ENCODE measurements around the gene EPHA1. TPM values are rescaled to one million over a fixed set of nuclear protein-coding genes. Genes with fewer than 3 reads are reported as not detected.
"Not testable (repeated sequence)": the region's sequence is repeated elsewhere in the genome, so short reads cannot be mapped to it uniquely, and the experiment has no call there.

The EPHA1 gene
- total RNA-seq, 4 donors from 2014 or later, result 0.17 to 0.23 TPM; not detected in 2

DNA sequence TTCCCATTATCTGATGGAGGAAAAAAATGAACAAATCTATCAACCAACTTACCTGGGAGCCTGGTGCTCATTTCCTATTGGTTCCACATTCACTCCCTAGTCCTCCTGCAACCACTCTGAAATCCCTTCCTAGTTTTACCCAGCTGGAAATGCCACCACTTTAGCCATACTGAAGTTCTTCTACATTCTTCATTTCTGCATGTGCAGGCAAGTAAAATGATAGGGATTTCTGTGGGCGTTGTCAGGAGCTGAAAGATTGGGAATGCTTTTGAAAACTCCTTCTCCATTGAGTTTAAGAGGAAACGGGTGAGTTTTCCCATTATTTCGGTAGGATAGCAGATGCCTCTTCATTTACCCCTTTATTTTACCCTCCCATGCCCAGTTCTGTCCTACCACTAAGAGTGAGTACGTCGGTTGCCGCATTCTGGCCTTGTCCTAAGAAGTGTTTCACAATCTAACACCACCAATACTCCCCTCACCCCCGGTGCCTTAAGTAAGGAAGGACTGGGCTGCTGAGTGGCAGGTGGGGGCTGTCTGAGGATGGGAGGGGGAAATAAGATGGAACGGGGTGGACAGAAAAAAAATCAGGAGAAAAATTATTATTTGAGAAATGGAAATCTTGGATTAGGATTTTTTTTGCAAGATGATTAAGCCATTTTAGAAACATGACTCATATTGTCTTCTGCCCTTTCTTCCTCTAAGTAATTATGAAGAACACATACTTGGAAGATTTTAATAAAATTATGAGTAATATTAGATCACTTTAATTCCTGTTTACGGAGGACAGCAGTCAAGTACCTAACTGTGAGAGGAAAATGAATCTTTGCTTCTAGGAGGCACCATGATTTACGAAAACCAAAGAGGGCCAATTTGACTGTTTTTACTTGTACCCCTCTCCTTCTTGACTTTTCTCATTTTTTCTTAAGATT is 21.4 kb upstream of the EPHA1 start:
- WGBS, result 75% methylated on average over 10 of the region's 10 CpGs
- no peak overlapping the region for H3K4me3 ChIP-seq
- H3K9me3 ChIP-seq, result no peaks in the 10 kb centered on the region
- DNase-seq (ENCODE audit: extremely low spot score), result no peak
- intact Hi-C loops (cut with DNase I), result no loop called here
- no peaks in the 10 kb centered on the region for H3K36me3 ChIP-seq
- H3K4me1 ChIP-seq, result no peaks in the 10 kb centered on the region
- TF ChIP-seq, protein P1, sequence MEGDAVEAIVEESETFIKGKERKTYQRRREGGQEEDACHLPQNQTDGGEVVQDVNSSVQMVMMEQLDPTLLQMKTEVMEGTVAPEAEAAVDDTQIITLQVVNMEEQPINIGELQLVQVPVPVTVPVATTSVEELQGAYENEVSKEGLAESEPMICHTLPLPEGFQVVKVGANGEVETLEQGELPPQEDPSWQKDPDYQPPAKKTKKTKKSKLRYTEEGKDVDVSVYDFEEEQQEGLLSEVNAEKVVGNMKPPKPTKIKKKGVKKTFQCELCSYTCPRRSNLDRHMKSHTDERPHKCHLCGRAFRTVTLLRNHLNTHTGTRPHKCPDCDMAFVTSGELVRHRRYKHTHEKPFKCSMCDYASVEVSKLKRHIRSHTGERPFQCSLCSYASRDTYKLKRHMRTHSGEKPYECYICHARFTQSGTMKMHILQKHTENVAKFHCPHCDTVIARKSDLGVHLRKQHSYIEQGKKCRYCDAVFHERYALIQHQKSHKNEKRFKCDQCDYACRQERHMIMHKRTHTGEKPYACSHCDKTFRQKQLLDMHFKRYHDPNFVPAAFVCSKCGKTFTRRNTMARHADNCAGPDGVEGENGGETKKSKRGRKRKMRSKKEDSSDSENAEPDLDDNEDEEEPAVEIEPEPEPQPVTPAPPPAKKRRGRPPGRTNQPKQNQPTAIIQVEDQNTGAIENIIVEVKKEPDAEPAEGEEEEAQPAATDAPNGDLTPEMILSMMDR (IDR thresholded peaks at IDR 0.05), result no peak
- no peak for TF ChIP-seq POLR2A (IDR thresholded peaks at IDR 0.05; ENCODE audit: low read depth)
- no peak for TF ChIP-seq EP300 (IDR thresholded peaks at IDR 0.05)
- no peak for TF ChIP-seq POLR2AphosphoS5 (IDR thresholded peaks at IDR 0.05)
- H3K27me3 ChIP-seq, result no peaks in the 10 kb centered on the region
- no peak overlapping the region for H3K27ac ChIP-seq (replicated peaks in 1 of 4)

DNA sequence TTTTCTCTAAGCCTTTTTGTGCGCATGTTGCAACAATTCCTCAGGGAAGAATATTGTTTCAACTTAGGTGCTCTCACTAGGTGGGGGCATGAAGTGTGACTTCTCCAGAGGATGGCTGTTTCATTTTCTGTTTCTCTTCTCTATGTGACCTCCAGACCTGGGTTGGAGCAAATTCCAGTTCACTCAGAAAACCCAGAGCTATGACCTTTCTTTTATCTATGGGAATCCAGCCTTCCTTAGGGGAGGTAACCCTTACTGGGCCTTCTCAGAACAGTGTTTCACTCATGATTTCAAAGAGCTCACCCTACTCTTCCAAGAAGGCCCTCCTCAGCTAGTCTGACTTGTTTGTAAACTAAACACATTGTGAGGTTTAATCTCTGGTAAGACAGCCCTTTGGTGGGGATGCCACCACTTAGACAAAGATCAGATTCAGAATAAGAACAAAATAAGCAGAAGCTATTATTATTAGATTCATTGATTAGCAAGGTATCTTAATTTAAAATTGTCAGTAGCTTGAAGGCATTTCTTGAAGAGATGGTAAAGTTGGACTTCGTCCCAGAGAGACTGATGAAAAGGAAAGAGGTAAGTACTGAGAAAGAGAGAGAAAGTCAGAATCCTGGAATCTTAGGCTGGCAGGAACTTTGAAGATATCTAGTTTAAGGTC is 18.0 kb upstream of the EPHA1 start:
- intact Hi-C loops (cut with DNase I), result no loop called here
- 88% methylated on average over 2 of the region's 2 CpGs for WGBS

DNA sequence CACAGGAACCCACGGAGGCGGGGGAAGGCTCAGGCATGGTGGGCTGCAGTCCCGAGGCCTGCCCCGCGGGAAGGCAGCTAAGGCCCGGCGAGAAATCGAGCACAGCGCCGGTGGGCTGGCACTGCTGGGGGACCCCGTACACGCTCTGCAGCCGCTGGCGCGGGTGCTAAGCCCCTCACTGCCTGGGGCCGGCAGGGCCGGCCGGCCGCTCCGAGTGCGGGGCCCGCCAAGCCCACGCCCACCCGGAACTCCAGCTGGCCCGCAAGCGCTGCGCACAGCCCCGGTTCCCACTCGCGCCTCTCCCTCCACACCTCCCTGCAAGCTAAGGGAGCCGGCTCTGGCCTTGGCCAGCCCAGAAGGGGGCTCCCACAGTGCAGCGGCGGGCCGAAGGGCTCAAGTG is 15.8 kb upstream of the EPHA1 start:
- H3K36me3 ChIP-seq; DNase-seq (ENCODE audit: extremely low spot score); H3K4me1 ChIP-seq; H3K27me3 ChIP-seq; H3K9me3 ChIP-seq; intact Hi-C loops (cut with DNase I); H3K4me3 ChIP-seq; H3K27ac ChIP-seq (replicated peaks in 1 of 4): not testable (repeated sequence)
- 97% methylated on average over 18 of the region's 34 CpGs for WGBS

More for the DNA sequence above, 18.0 kb upstream of the EPHA1 start:
- H3K27ac ChIP-seq (replicated peaks in 1 of 4), result no peak overlapping the region
- no peaks in the 10 kb centered on the region for H3K9me3 ChIP-seq
- H3K36me3 ChIP-seq, result no peaks in the 10 kb centered on the region
- no peaks in the 10 kb centered on the region for H3K27me3 ChIP-seq
- H3K4me1 ChIP-seq, result no peaks in the 10 kb centered on the region
- no peak for DNase-seq (ENCODE audit: extremely low spot score)
- no peak overlapping the region for H3K4me3 ChIP-seq
- TF ChIP-seq EP300 (IDR thresholded peaks at IDR 0.05) (no peak), POLR2AphosphoS5 (IDR thresholded peaks at IDR 0.05) (no peak), POLR2A (IDR thresholded peaks at IDR 0.05; ENCODE audit: low read depth) (no peak)
- TF ChIP-seq, protein P1 (IDR thresholded peaks at IDR 0.05), result no peak

DNA sequence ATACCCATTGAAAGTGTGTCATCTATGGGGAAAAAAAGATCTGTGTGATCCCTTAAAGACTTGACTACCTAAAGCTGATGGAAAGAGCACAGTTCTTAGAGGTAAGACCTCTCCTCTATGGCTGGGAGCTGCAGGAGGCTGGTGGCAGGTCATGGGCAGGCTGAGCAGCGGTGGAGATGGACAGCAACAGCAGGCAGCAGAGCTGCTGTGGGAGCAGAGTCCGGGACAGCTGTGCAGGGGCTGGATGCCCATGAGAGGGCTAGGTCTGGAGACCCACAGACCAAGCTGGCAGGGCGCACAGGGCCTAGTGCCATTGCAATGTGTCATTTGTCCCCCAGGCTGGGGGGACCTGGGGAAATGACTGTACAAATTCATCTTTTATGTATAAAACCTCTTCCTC is 13.4 kb upstream of the EPHA1 start:
- WGBS, result 80% methylated on average over 2 of the region's 3 CpGs
- Histone ChIP-seq H3K27ac (replicated peaks in 1 of 4) (no peak overlapping the region), H3K27me3 (no peaks in the 10 kb centered on the region)

DNA sequence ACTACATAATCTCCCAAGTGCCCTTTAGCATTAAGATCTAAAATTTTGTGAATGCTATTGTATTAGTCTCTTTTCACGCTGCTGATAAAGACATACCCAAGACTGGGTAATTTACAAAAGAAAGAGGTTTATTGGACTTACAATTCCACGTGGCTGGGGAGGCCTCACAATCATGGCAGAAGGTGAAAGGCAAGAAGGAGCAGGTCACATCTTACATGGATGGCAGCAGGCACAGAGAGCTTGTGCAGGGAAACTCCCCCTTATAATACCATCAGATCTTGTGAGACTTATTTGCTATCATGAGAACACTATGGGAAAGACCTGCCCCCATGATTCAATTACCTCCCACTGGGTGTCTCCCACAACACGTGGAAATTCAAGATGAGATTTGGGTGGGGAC is 12.0 kb upstream of the EPHA1 start:
- H3K4me1 ChIP-seq; H3K4me3 ChIP-seq; H3K36me3 ChIP-seq; H3K9me3 ChIP-seq; DNase-seq (ENCODE audit: extremely low spot score); H3K27me3 ChIP-seq; intact Hi-C loops (cut with DNase I); H3K27ac ChIP-seq (replicated peaks in 1 of 4): not testable (repeated sequence)
- WGBS, result 77% methylated on average over 3 of the region's 3 CpGs

More for the DNA sequence above, 13.4 kb upstream of the EPHA1 start:
- DNase-seq (ENCODE audit: extremely low spot score), result no peak
- intact Hi-C loops (cut with DNase I), result no loop called here
- Histone ChIP-seq H3K4me1 (no peaks in the 10 kb centered on the region), H3K36me3 (no peaks in the 10 kb centered on the region), H3K9me3 (no peaks in the 10 kb centered on the region), H3K4me3 (no peak overlapping the region)
- TF ChIP-seq POLR2A (IDR thresholded peaks at IDR 0.05; ENCODE audit: low read depth), result no peak

DNA sequence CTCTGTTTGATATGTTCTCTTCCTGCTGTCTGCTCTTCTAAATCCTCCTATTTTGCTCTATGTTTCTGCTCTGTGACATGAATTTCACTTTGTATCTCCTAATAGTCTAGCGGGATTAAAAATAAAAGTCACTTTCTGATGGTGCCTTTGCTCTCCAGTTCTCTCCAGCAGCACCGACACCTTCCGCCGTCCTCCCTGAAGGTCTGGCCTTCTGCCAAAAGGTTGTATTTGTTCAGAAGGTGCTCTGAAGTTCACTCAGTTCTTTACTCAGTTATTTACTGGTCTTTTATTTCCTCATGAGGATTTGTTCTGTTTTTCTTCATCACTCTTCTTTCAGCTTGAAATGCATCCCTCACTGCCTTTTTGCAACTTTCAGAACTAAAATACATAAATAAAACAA is 11.2 kb upstream of the EPHA1 start:
- TF ChIP-seq, protein P1 (IDR thresholded peaks at IDR 0.05), result no peak
- TF ChIP-seq EP300 (IDR thresholded peaks at IDR 0.05) (no peak), POLR2AphosphoS5 (IDR thresholded peaks at IDR 0.05) (no peak), POLR2A (IDR thresholded peaks at IDR 0.05; ENCODE audit: low read depth) (no peak)
- H3K36me3 ChIP-seq, result no peaks in the 10 kb centered on the region
- no peaks in the 10 kb centered on the region for H3K27me3 ChIP-seq
- H3K4me3 ChIP-seq, result no peak overlapping the region
- no peaks in the 10 kb centered on the region for H3K4me1 ChIP-seq
- no peak overlapping the region for H3K27ac ChIP-seq (replicated peaks in 1 of 4)
- H3K9me3 ChIP-seq, result no peaks in the 10 kb centered on the region
- intact Hi-C loops (cut with DNase I), result loop anchor here (10.0 kb wide), 1 partner anchor 55 kb away; the partner anchor contains the start of gene FAM131B
- no peak for DNase-seq (ENCODE audit: extremely low spot score)
- 33% methylated on average over 4 of the region's 4 CpGs for WGBS
